Lower lobe of right lung (tissue), 2 donors: Measurements from ENCODE around the gene CLTA. TPM values are rescaled to one million over a fixed set of nuclear protein-coding genes. Genes with fewer than 3 reads are reported as not detected.
"Not testable (repeated sequence)": the region's sequence is repeated elsewhere in the genome, so short reads cannot be mapped to it uniquely, and the experiment has no call there.

Source experiments
- ATAC-seq, 2 donors: fragments of 200-7000 bp; cut with Tn5 transposase; one replicate each; pipeline ENCODE4 v1.9.1; 2020 to 2022; ENCODE audit warnings: mild to moderate bottlenecking in 2 of 2, moderate library complexity in 2 of 2
- DNase-seq: peaks from one replicate; pipeline ENCODE4 v3.0.0-alpha.2; 2020
- H3K27ac ChIP-seq: fragments of 200-600 bp; one replicate; pipeline ENCODE4 v1.8.0; 2022
- H3K27me3 ChIP-seq: fragments of 200-600 bp; one replicate; pipeline ENCODE4 v1.8.0; 2022; ENCODE audit warnings: low read depth
- H3K36me3 ChIP-seq: fragments of 200-600 bp; one replicate; pipeline ENCODE4 v1.8.0; 2022; ENCODE audit warnings: mild to moderate bottlenecking
- H3K4me1 ChIP-seq: fragments of 200-600 bp; one replicate; pipeline ENCODE4 v1.8.0; 2022
- H3K4me3 ChIP-seq: fragments of 200-600 bp; one replicate; pipeline ENCODE4 v1.8.0; 2022; ENCODE audit warnings: mild to moderate bottlenecking
- H3K9me3 ChIP-seq: fragments of 200-600 bp; one replicate; pipeline ENCODE4 v1.8.0; 2022
- CTCF ChIP-seq: fragments of 200-600 bp; IDR thresholded peaks from one replicate; pipeline ENCODE4 v1.8.0; 2022; ENCODE audit warnings: antibody characterized with exemption, mild to moderate bottlenecking
- intact Hi-C: fragments of 100-400 bp; cut with DNase I; formaldehyde crosslinking; loops from one replicate; pipeline ENCODE4 v1.11.0; 2022
- total RNA-seq: library from RNA; stranded (reverse); fragmentation: NEBNext Ultra II Directional; extraction: Animal tissue kit (Norgen Biotek cat#: 25700); gene quantifications from one replicate; pipeline ENCODE4 v1.2.1, GENCODE V29; 2021
- donor health status: DM: no; HTN: yes; CAD: no; lungs with severe emphysema.

The CLTA gene
- total RNA-seq, 1 donor from 2014 or later: 177 TPM

- Histone ChIP-seq H3K27me3 (no peaks in the 10 kb centered on the region), H3K4me1 (peaks cover 11% of the 10 kb centered on the region), H3K9me3 (no peaks in the 10 kb centered on the region), H3K27ac (no peak overlapping the region), H3K36me3 (no peaks in the 10 kb centered on the region), H3K4me3 (no peak overlapping the region)
- ATAC-seq (no peak), DNase-seq (no peak)
- TF ChIP-seq CTCF: no peak
- intact Hi-C loops: no loop called here
Measured at GRCh38 chr9:36170531-36170930, 20.2 kb upstream of the CLTA start.

GRCh38 chr9:36173861-36174260 is 16.9 kb upstream of the CLTA start:
- intact Hi-C loops: no loop called here
- ATAC-seq: no peak
- no peaks in the 10 kb centered on the region for H3K4me1 ChIP-seq

GRCh38 chr9:36174271-36174670 is 16.4 kb upstream of the CLTA start:
- DNase-seq (no peak), ATAC-seq (no peak)
- H3K4me3 ChIP-seq: no peak overlapping the region
- intact Hi-C loops: no loop called here
- no peaks in the 10 kb centered on the region for H3K4me1 ChIP-seq
- no peaks in the 10 kb centered on the region for H3K36me3 ChIP-seq
- no peaks in the 10 kb centered on the region for H3K9me3 ChIP-seq
- no peaks in the 10 kb centered on the region for H3K27me3 ChIP-seq
- no peak for TF ChIP-seq CTCF
- no peak overlapping the region for H3K27ac ChIP-seq

More at GRCh38 chr9:36173861-36174260, 16.9 kb upstream of the CLTA start:
- H3K27me3 ChIP-seq: no peaks in the 10 kb centered on the region
- DNase-seq: no peak
- no peak for TF ChIP-seq CTCF
- no peak overlapping the region for H3K27ac ChIP-seq
- no peak overlapping the region for H3K4me3 ChIP-seq
- no peaks in the 10 kb centered on the region for H3K36me3 ChIP-seq
- H3K9me3 ChIP-seq: no peaks in the 10 kb centered on the region

- ATAC-seq: no peak
- intact Hi-C loops: no loop called here
Measured at GRCh38 chr9:36174731-36175130, 16.0 kb upstream of the CLTA start.

GRCh38 chr9:36175209-36175608 is 15.5 kb upstream of the CLTA start:
- DNase-seq, H3K27ac ChIP-seq, H3K4me1 ChIP-seq, H3K36me3 ChIP-seq, ATAC-seq, H3K4me3 ChIP-seq, intact Hi-C loops, H3K27me3 ChIP-seq, H3K9me3 ChIP-seq: not testable (repeated sequence)

More at GRCh38 chr9:36174731-36175130, 16.0 kb upstream of the CLTA start:
- no peaks in the 10 kb centered on the region for H3K36me3 ChIP-seq
- no peak overlapping the region for H3K4me3 ChIP-seq
- no peak overlapping the region for H3K27ac ChIP-seq
- H3K9me3 ChIP-seq: no peaks in the 10 kb centered on the region
- H3K27me3 ChIP-seq: no peaks in the 10 kb centered on the region
- H3K4me1 ChIP-seq: no peaks in the 10 kb centered on the region
- TF ChIP-seq CTCF: no peak
- DNase-seq: no peak

- H3K4me1 ChIP-seq, H3K27ac ChIP-seq, H3K36me3 ChIP-seq, ATAC-seq, intact Hi-C loops, H3K4me3 ChIP-seq, H3K27me3 ChIP-seq, DNase-seq, H3K9me3 ChIP-seq: not testable (repeated sequence)
Measured at GRCh38 chr9:36176496-36176895, 14.2 kb upstream of the CLTA start.

- Histone ChIP-seq H3K4me1 (no peaks in the 10 kb centered on the region), H3K9me3 (no peaks in the 10 kb centered on the region), H3K27ac (no peak overlapping the region), H3K27me3 (no peaks in the 10 kb centered on the region), H3K36me3 (no peaks in the 10 kb centered on the region), H3K4me3 (no peak overlapping the region)
- intact Hi-C loops: no loop called here
- DNase-seq: no peak
- no peak for TF ChIP-seq CTCF
- ATAC-seq: no peak
Measured at GRCh38 chr9:36177571-36177970, 13.2 kb upstream of the CLTA start.

- H3K4me3 ChIP-seq, DNase-seq, intact Hi-C loops, H3K27ac ChIP-seq, H3K9me3 ChIP-seq, H3K4me1 ChIP-seq, H3K36me3 ChIP-seq, H3K27me3 ChIP-seq, ATAC-seq: not testable (repeated sequence)
Measured at GRCh38 chr9:36180243-36180642, 10.5 kb upstream of the CLTA start.
